ENCODE results near the gene SH3PXD2A.

- TF ChIP-seq EP300 (IDR thresholded peaks at IDR 0.05) (peak; percentile 56 to 86), CTCF (IDR thresholded peaks at IDR 0.05) (no peak), POLR2A (IDR thresholded peaks at IDR 0.05) (no peak)
Measured at GRCh38 chr10:103835096-103836050, 20.0 kb downstream of the SH3PXD2A start.
